ENCODE results near the gene HYI.
A peak's percentile ranks its signal among the peaks of the same experiment; 100 is the strongest.
"Not testable (repeated sequence)": the region's sequence is repeated elsewhere in the genome, so short reads cannot be mapped to it uniquely, and the experiment has no call there.

HYI gene

GRCh38 chr1:43426221-43426620 is 27.5 kb downstream of the HYI start:
- DNase-seq = no peak

- DNase-seq = no peak
Measured at GRCh38 chr1:43425045-43425444, 28.7 kb downstream of the HYI start.

GRCh38 chr1:43423672-43424550 is 29.8 kb downstream of the HYI start:
- no peak for DNase-seq

GRCh38 chr1:43422995-43423671 is 30.6 kb downstream of the HYI start:
- no peak for DNase-seq

- DNase-seq = no peak
Measured at GRCh38 chr1:43421976-43422750, 31.6 kb downstream of the HYI start.

GRCh38 chr1:43421396-43421795 is 32.3 kb downstream of the HYI start:
- no peak for DNase-seq

- no peak for DNase-seq
Measured at GRCh38 chr1:43420874-43421273, 32.9 kb downstream of the HYI start.

- DNase-seq = no peak
Measured at GRCh38 chr1:43419627-43420425, 33.9 kb downstream of the HYI start.

GRCh38 chr1:43418858-43419257 is 34.9 kb downstream of the HYI start:
- DNase-seq = no peak

GRCh38 chr1:43415901-43416300 is 37.8 kb downstream of the HYI start:
- DNase-seq = no peak

- DNase-seq = peak in 3 of 4 experiments; percentile 13 to 50 (median 39)
Measured at GRCh38 chr1:43414634-43415223, 39.0 kb downstream of the HYI start.

GRCh38 chr1:43413426-43413825 is 40.3 kb downstream of the HYI start:
- DNase-seq = not testable (repeated sequence)

GRCh38 chr1:43410571-43410970 is 43.2 kb downstream of the HYI start:
- DNase-seq = no peak

GRCh38 chr1:43405876-43406234 is 47.9 kb downstream of the HYI start:
- DNase-seq = no peak

- DNase-seq = no peak
Measured at GRCh38 chr1:43405219-43405875, 48.4 kb downstream of the HYI start.

- DNase-seq = no peak
Measured at GRCh38 chr1:43404353-43404752, 49.4 kb downstream of the HYI start.

- no peak for DNase-seq
Measured at GRCh38 chr1:43402089-43402865, 51.5 kb downstream of the HYI start.
